HG03139 (cell line): ENCODE measurements around the gene MMP13.
A peak's percentile ranks its signal among the peaks of the same experiment; 100 is the strongest.
"Not testable (repeated sequence)": the region's sequence is repeated elsewhere in the genome, so short reads cannot be mapped to it uniquely, and the experiment has no call there.

Experiments used
- ATAC-seq: cut with Tn5 transposase; IDR thresholded peaks from one replicate; pipeline ENCODE4 v1.9.1; 2021; ENCODE audit not compliant: unreplicated experiment

Gene MMP13

GRCh38 chr11:102936864-102937509 is 18.5 kb downstream of the MMP13 start:
- no peak for ATAC-seq

- ATAC-seq = no peak
Measured at GRCh38 chr11:102935514-102935913, 20.0 kb downstream of the MMP13 start.

- no peak for ATAC-seq
Measured at GRCh38 chr11:102934735-102935134, 20.8 kb downstream of the MMP13 start.

DNA sequence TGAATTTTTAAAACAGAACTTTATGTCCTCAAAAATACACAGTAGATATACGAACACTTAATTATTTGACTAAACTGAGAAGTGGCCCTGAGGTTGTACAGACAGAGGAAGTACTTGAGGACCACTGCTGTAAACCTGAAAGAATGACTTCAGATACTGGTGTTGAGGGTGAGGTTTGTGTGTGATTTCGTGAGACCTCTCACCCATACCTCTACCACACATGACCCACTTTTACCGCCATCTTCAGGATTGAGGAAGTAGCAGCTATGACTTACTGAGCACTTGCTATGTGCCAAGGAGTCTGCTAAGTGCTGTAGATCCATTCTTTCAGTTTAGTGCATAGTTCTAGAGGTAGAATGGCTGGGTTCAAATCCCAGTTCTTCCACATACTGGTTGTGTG is 21.9 kb downstream of the MMP13 start:
- ATAC-seq = peak; percentile 34

- no peak for ATAC-seq
Measured at GRCh38 chr11:102932678-102933077, 22.9 kb downstream of the MMP13 start.

- no peak for ATAC-seq
Measured at GRCh38 chr11:102930451-102930850, 25.1 kb downstream of the MMP13 start.

GRCh38 chr11:102929972-102930371 is 25.6 kb downstream of the MMP13 start:
- ATAC-seq = no peak

- no peak for ATAC-seq
Measured at GRCh38 chr11:102929166-102929565, 26.4 kb downstream of the MMP13 start.

DNA sequence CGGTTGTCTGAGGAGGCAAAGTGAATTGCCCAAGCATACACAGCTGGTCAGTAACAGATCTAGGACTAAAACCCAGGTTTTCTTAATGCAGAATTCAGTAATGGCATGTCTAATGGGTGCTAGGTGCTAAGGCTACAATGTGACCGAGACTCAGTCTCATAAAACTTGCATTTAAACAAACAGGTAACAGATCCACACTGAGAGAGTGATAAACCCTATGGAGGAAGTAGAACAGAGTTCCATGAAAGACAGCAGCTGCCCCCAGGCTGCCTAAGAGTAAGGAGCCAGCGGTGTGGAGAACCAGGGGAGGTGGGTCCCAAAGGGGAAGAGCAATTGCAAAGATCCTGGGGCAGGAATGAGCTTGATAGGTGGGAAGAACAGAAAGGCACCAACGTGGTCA is 27.3 kb downstream of the MMP13 start:
- no peak for ATAC-seq

- ATAC-seq = no peak
Measured at GRCh38 chr11:102927624-102927990, 27.9 kb downstream of the MMP13 start.

GRCh38 chr11:102926961-102927623 is 28.4 kb downstream of the MMP13 start:
- ATAC-seq = no peak

DNA sequence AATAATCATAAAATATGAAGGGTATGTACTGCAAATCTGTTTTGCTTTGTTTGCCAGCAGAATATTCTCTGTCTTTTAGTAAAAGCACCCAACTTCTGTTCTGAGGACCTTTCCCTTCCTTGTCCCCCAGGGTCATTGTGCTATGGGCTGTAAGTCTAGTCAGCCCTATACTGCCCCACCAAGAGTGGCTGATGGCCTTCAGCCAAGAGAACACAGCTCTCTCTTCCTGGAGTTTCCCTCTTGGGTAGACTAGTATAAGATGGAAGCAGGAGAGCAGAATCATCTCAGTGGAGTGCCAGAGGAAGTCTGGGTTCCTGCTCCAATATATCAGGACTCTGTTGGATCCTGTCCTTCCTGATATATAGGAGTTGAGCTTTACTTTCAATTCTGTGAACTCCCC is 29.0 kb downstream of the MMP13 start:
- ATAC-seq = no peak

DNA sequence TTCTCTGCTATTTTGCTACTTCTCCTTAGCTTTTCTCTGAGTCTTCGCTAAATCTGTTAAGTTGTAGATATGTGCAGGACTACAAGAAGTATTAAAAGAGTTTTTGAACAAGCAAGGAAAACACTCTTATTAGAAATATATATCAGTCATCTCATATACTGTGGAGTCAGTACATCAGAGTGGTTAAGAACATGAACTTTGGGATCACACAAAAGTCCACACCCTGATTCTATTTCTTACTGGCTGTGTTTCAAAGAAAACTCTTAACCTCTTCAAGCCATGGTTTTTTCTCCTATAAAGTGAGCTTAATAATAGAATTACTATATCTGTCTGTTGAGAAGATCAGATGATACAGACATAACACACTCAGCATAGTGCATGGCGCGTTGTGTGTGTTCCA is 29.5 kb downstream of the MMP13 start:
- no peak for ATAC-seq

DNA sequence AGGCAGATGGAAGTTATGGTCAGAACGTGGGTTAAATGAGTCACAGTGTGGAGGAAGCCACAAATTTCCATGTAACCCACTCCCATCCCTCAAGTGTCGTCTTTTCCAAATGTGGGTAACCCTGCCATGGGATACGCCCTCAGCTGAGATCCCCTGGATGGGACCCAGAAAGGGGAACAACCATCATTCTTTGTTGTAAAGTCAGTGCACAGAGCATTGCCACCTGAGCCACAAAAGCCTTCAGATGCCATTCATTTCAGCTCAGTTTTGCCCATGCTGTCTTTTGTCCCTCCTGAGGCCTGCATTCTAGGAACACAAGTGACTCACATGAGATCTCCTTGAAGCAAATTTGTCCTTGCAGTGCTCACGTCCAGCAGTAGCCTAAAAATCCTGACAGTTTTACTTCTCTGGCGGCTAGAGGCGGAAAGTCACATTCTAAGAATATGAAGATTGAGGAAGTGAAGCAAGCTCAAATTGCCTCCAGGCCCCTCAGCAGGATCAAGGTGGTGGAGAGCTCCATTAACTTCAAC is 30.6 kb downstream of the MMP13 start:
- no peak for ATAC-seq

DNA sequence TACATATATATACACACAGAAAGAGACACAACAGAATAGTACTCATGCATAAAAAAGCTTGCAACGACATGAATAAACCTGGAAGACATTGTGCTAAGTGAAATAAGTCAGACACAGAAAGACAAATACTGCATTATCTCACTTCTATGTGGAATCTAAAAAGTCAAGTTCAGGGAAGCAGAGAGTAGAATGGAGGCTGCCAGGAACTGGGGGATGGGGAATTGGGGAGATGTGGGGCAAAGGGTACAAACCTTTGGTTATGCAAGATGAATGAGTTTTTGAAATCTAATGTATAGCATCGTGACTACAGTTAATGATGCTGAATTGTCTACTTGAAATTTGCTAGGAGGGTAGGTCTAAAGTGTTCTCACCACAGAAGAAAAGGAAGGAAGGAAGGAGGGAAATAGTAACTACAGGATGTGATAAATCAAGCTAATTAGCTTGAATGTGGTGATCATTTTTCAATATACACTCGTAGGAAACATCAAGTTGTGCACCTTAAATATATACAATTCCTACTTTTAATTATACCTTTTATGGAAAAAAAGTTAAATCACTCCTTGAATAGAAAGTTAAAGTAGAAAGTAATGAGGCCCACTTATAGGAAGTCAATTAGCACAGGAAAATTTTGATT is 33.8 kb downstream of the MMP13 start:
- ATAC-seq = no peak

- ATAC-seq = peak; percentile 91
Measured at GRCh38 chr11:102920118-102920684, 35.3 kb downstream of the MMP13 start.

GRCh38 chr11:102915044-102915375 is 40.5 kb downstream of the MMP13 start:
- ATAC-seq = no peak

GRCh38 chr11:102914238-102915043 is 41.1 kb downstream of the MMP13 start:
- ATAC-seq = no peak

DNA sequence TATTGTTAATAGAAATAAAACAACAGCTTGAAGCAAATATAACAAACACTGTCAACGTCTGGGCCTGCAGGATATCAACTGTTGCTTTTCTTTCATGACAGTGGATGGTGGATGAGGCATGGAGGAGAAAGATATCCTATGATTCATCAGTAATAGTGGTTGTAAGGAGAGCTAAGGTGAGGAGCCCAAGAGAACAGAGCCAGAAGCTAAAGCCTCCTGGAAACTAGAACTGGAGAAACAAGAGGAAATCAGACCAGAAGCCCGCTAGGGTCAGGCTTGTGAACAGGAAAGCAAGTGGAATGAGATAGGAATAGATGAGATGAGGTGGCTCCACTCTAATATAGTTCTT is 43.1 kb downstream of the MMP13 start:
- ATAC-seq = no peak

DNA sequence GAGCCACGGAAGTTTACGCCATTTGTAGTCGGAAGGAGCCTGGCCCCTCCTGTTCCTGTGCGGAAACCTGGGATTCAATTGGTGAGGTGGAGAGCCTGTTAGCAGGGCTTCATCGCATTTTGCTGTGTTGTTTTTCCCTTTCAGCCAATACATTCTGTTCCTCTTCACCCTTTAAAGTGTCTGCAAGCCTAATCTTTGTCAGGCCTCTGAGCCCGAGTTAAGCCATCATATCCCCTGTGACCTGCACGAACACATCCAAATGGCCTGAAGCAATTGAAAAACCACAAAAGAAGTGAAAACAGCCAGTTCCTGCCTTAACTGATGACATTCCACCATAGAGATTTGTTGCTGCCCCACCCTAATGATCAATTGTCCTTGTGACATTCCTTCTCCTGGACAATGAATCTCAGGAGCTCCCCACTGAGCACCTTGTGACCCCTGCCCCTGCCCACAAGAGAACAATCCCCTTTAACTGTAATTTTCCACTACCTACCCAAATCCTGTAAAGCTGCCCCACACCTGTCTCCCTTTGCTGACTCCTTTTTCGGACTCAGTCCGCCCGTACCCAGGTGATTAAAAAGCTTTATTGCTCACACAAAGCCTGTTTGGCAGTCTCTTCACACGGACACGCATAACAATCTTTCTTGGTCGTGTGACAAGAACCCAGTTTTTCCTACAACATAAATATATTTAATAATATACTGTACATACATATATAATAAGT is 43.6 kb downstream of the MMP13 start:
- no peak for ATAC-seq

GRCh38 chr11:102905848-102906247 is 49.7 kb downstream of the MMP13 start:
- ATAC-seq = not testable (repeated sequence)
